H1 (cell line): ENCODE data around the gene ARL8A. TPM values are rescaled to one million over a fixed set of nuclear protein-coding genes. Genes with fewer than 3 reads are reported as not detected.
"Not testable (repeated sequence)": the region's sequence is repeated elsewhere in the genome, so short reads cannot be mapped to it uniquely, and the experiment has no call there.

Experiments
- CTCF ChIA-PET: fragments of 300-600 bp; sonication (Branson Sonifier 250); formaldehyde crosslinking; loops from one replicate; lab custom pipeline; 2021; ENCODE audit not compliant: partially characterized antibody; lab: Charles Lee
- POLR2A ChIA-PET: fragments of 300-600 bp; sonication (Branson Sonifier 250); formaldehyde crosslinking; loops from one replicate; lab custom pipeline; 2021; ENCODE audit warnings: inconsistent platforms; ENCODE audit not compliant: partially characterized antibody; lab: Charles Lee
- DNase-seq, 2 experiments: peaks; one replicate each; pipeline versions ENCODE4 v3.0.0 to v3.0.0-alpha.2; 2010 to 2022; ENCODE audit warnings: low spot score in 2 of 2, low read depth in 1 of 2, mixed read lengths in 1 of 2
- FAIRE-seq: peaks from 2 replicates; lab custom pipeline; 2011; peaks lifted over from hg19 to GRCh38; lab: Jason Lieb, UNC
- H2AFZ ChIP-seq: 2 replicates; pipeline ENCODE4 v1.8.1; 2012; ENCODE audit warnings: low read length, inconsistent platforms
- H2AK5ac ChIP-seq: 2 replicates; pipeline ENCODE4 v1.6.1; 2013; ENCODE audit warnings: low read depth, low read length
- H2BK120ac ChIP-seq: replicated peaks from 2 replicates; pipeline ENCODE3; 2013; ENCODE audit warnings: low read depth, low read length, inconsistent platforms
- H2BK12ac ChIP-seq: 2 replicates; pipeline ENCODE4 v1.6.1; 2013; ENCODE audit warnings: low read depth, low read length
- H2BK15ac ChIP-seq: 2 replicates; pipeline ENCODE4 v1.6.1; 2013; ENCODE audit warnings: low read length
- H2BK20ac ChIP-seq: 2 replicates; pipeline ENCODE4 v1.6.1; 2013; ENCODE audit warnings: low read length
- H2BK5ac ChIP-seq: 2 replicates; pipeline ENCODE4 v1.6.1; 2013; ENCODE audit warnings: low read depth, low read length
- H3K14ac ChIP-seq: 2 replicates; pipeline ENCODE4 v1.6.1; 2013; ENCODE audit warnings: inconsistent platforms; ENCODE audit not compliant: insufficient read length
- H3K18ac ChIP-seq: 2 replicates; pipeline ENCODE4 v1.6.1; 2013; ENCODE audit warnings: low read length; ENCODE audit errors: extremely low read depth
- H3K23ac ChIP-seq: 2 replicates; pipeline ENCODE4 v1.6.1; 2013; ENCODE audit warnings: inconsistent platforms; ENCODE audit not compliant: insufficient read length
- H3K23me2 ChIP-seq: 2 replicates; pipeline ENCODE4 v1.6.1; 2013; ENCODE audit warnings: low read depth, low read length
- H3K27ac ChIP-seq: 2 replicates; pipeline ENCODE4 v1.6.1; 2011; ENCODE audit warnings: low read depth, low read length, inconsistent platforms
- H3K27me3 ChIP-seq, 4 experiments: replicated peaks in 1 of 4; 1 replicate in 1 of 4; 2 replicates in 3 of 4; pipeline versions ENCODE4 v1.6.1 to v1.8.1; 2011 to 2013; ENCODE audit warnings: low read length in 3 of 4, mild to moderate bottlenecking in 3 of 4, inconsistent platforms in 2 of 4, mixed read lengths in 2 of 4, moderate library complexity in 1 of 4; ENCODE audit not compliant: control insufficient read depth in 3 of 4, insufficient read depth in 3 of 4; ENCODE audit errors: extremely low read depth in 1 of 4
- H3K36me3 ChIP-seq, 4 experiments: 2 replicates each; pipeline versions ENCODE4 v1.6.1 to v1.8.1; 2011 to 2013; ENCODE audit warnings: mild to moderate bottlenecking in 4 of 4, low read length in 3 of 4, moderate library complexity in 2 of 4, control low read depth in 1 of 4, inconsistent platforms in 1 of 4; ENCODE audit not compliant: insufficient read depth in 4 of 4, control insufficient read depth in 2 of 4
- H3K4ac ChIP-seq: replicated peaks from 2 replicates; pipeline ENCODE3; 2013; ENCODE audit warnings: low read length, low read depth, mixed read lengths, inconsistent platforms; ENCODE audit not compliant: insufficient read length
- H3K4me1 ChIP-seq, 4 experiments: replicated peaks in 1 of 4; 1 replicate in 1 of 4; 2 replicates in 3 of 4; pipeline versions ENCODE4 v1.6.1 to v1.8.1; 2011 to 2013; ENCODE audit warnings: low read length in 3 of 4, inconsistent platforms in 2 of 4, mixed read lengths in 1 of 4; ENCODE audit not compliant: insufficient read depth in 4 of 4, control insufficient read depth in 3 of 4
- H3K4me2 ChIP-seq, 2 experiments: 2 replicates each; pipeline versions ENCODE4 v1.6.1 to v1.8.1; 2011 to 2013; ENCODE audit warnings: low read depth in 2 of 2, low read length in 2 of 2, control low read depth in 1 of 2, inconsistent platforms in 1 of 2, mild to moderate bottlenecking in 1 of 2; ENCODE audit not compliant: insufficient read depth in 1 of 2
- H3K4me3 ChIP-seq, 4 experiments: fragments of 200-600, 300-600 bp in 1 of 4; sonication (generic), shearing (Covaris generic), sonication (Bioruptor Twin) in 1 of 4; 2 replicates each; pipeline versions ENCODE4 v1.5.1 to v1.8.1; 2011 to 2016; ENCODE audit warnings: low read length in 4 of 4, low read depth in 3 of 4, control low read depth in 2 of 4, inconsistent platforms in 2 of 4, mild to moderate bottlenecking in 2 of 4, mixed read lengths in 1 of 4, moderate library complexity in 1 of 4; ENCODE audit not compliant: insufficient read depth in 2 of 4; ENCODE audit errors: extremely low read depth in 1 of 4
- H3K56ac ChIP-seq: replicated peaks from 2 replicates; pipeline ENCODE3; 2013; ENCODE audit warnings: low read depth, mild to moderate bottlenecking, mixed read lengths, low read length, inconsistent platforms; ENCODE audit not compliant: insufficient read length
- H3K79me1 ChIP-seq: 2 replicates; pipeline ENCODE4 v1.6.1; 2013; ENCODE audit warnings: low read depth, low read length, control low read depth
- H3K79me2 ChIP-seq, 2 experiments: 2 replicates each; pipeline versions ENCODE4 v1.6.1 to v1.8.1; 2012 to 2013; ENCODE audit warnings: low read length in 2 of 2, mild to moderate bottlenecking in 2 of 2, inconsistent platforms in 1 of 2; ENCODE audit not compliant: insufficient read depth in 2 of 2, control insufficient read depth in 1 of 2
- H3K9ac ChIP-seq, 4 experiments: replicated peaks in 1 of 4; 1 replicate in 1 of 4; 2 replicates in 3 of 4; pipeline versions ENCODE4 v1.6.1 to v1.8.1; 2011 to 2013; ENCODE audit warnings: low read depth in 3 of 4, low read length in 3 of 4, control low read depth in 2 of 4, mild to moderate bottlenecking in 2 of 4, moderate library complexity in 2 of 4, inconsistent platforms in 1 of 4; ENCODE audit errors: extremely low read depth in 1 of 4
- H3K9me3 ChIP-seq, 2 experiments: 2 replicates each; pipeline versions ENCODE4 v1.6.1 to v1.8.1; 2012 to 2013; ENCODE audit warnings: mild to moderate bottlenecking in 2 of 2, moderate library complexity in 2 of 2, control low read depth in 1 of 2, inconsistent platforms in 1 of 2, low read depth in 1 of 2, low read length in 1 of 2, mixed read lengths in 1 of 2; ENCODE audit not compliant: insufficient read depth in 2 of 2
- H4K20me1 ChIP-seq, 2 experiments: replicated peaks in 1 of 2; 2 replicates each; pipeline versions ENCODE3 to v1.8.1; 2011 to 2013; ENCODE audit warnings: inconsistent platforms in 2 of 2, low read length in 2 of 2, mild to moderate bottlenecking in 1 of 2; ENCODE audit not compliant: insufficient read depth in 2 of 2, control insufficient read depth in 1 of 2
- H4K5ac ChIP-seq: 2 replicates; pipeline ENCODE4 v1.6.1; 2013; ENCODE audit warnings: low read length, low read depth, mixed read lengths, inconsistent platforms; ENCODE audit not compliant: insufficient read length
- H4K8ac ChIP-seq: 2 replicates; pipeline ENCODE4 v1.8.0; 2013; ENCODE audit warnings: mild to moderate bottlenecking, moderate library complexity, low read length, inconsistent platforms; ENCODE audit not compliant: insufficient read depth; ENCODE audit errors: extremely low read depth
- H4K91ac ChIP-seq: replicated peaks from 2 replicates; pipeline ENCODE3; 2013; ENCODE audit warnings: low read length, mixed read lengths, inconsistent platforms; ENCODE audit not compliant: insufficient read length
- WGBS, 2 experiments: shearing (Covaris generic) in 1 of 2; methylation state at CpG; one replicate each; pipeline versions ENCODE4 v1.1.6 to v1.1.7; 2013 to 2015; ENCODE audit warnings: low lambda C conversion rate in 2 of 2, mixed read lengths in 2 of 2, inconsistent platforms in 1 of 2, low coverage in 1 of 2, missing lambda C conversion rate in 1 of 2; ENCODE audit not compliant: insufficient replicate concordance in 2 of 2, insufficient coverage in 1 of 2, insufficient read length in 1 of 2; ENCODE audit errors: extremely low coverage in 1 of 2, missing lambda C conversion rate in 1 of 2; 5-methylcytosine and 5-hydroxymethylcytosine counted together
- polyA plus RNA-seq, 7 experiments: library from polyadenylated mRNA; depleted of rRNA in 3 of 7; stranded (reverse) in 5 of 7; unstranded in 2 of 7; fragments of >200 nt in 5 of 7; fragments of 200-250 nt in 2 of 7; gene quantifications; 1 replicate in 5 of 7; 2 replicates in 1 of 7; 4 replicates in 1 of 7; pipeline versions ENCODE4 v1.2.1 to v1.2.3, GENCODE V29; 2011 to 2013; ENCODE audit warnings: missing spikeins in 2 of 7, mixed read lengths in 2 of 7
- total RNA-seq: library from RNA; stranded (reverse); fragmentation: NEBNext Ultra II Directional; extraction: Animal tissue kit (Norgen Biotek cat#: 25700); gene quantifications from 2 replicates; pipeline ENCODE4 v1.2.1, GENCODE V29; 2021

The ARL8A gene
- total and polyA plus RNA-seq, 2 of the 8 experiments (the other 6 are each of a cell fraction or from before 2014, with no cell fraction given): 40.3 to 58.7 TPM

DNA sequence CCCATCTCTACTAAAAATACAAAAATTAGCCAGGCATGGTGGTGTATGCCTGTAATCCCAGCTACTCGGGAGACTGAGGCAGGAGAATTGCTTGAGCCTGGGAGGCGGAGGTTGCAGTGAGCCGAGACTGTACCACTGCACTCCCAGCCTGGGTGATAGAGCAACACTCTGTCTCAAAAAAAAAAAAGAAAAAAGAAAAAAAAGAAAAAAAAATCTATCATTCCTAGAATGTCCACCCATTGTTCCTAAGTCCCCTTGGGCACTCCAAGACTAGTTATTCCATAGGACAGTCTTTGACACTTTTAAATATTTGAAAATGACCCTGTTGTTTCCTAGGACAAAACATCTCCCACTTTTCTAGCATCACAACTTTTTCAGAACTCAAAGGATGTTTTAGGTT is 3.1 kb downstream of the ARL8A start:
- POLR2A ChIA-PET: interaction anchor here (3.0 kb wide), 1 partner anchor 9 kb away, joined by 14 read pairs; no protein-coding TSS in a partner anchor

More for the DNA sequence above, 3.1 kb downstream of the ARL8A start:
- H4K20me1 ChIP-seq: peaks cover 4 to 11% of the 10 kb centered on the region in 2 experiments
- CTCF ChIA-PET: interaction anchor here (0.6 to 1.0 kb wide), 2 partner anchors 140 to 145 kb away, joined by 3 to 4 read pairs; no protein-coding TSS in a partner anchor
- H3K4ac ChIP-seq, H2BK5ac ChIP-seq, H4K8ac ChIP-seq, H3K27ac ChIP-seq, H3K79me1 ChIP-seq, H3K4me3 ChIP-seq, H2BK120ac ChIP-seq, H3K9me3 ChIP-seq, DNase-seq, H3K18ac ChIP-seq, H2BK20ac ChIP-seq, H2BK12ac ChIP-seq, H3K36me3 ChIP-seq, H2BK15ac ChIP-seq, H3K9ac ChIP-seq, H4K5ac ChIP-seq, H3K23ac ChIP-seq, H2AFZ ChIP-seq, H2AK5ac ChIP-seq, H3K56ac ChIP-seq, FAIRE-seq, H4K91ac ChIP-seq, H3K27me3 ChIP-seq, H3K14ac ChIP-seq, H3K4me2 ChIP-seq: not testable (repeated sequence)
- H3K79me2 ChIP-seq: peaks cover 3 to 45% of the 10 kb centered on the region in 2 experiments; a peak in 3 of 4 replicates
- H3K23me2 ChIP-seq: peaks cover 13% of the 10 kb centered on the region
- WGBS, 2 experiments: 93% methylated on average over 3 of the region's 3 CpGs; no CpG with 5 or more reads in 1 of the 2 experiments
- peaks cover 3 to 13% (median 10%) of the 10 kb centered on the region in 4 experiments; a peak in 6 of 7 replicates for H3K4me1 ChIP-seq
